HG03432 (cell line): ENCODE measurements around the gene TTC3.
"Not testable (repeated sequence)": the region's sequence is repeated elsewhere in the genome, so short reads cannot be mapped to it uniquely, and the experiment has no call there.

Source experiments
- ATAC-seq: cut with Tn5 transposase; IDR thresholded peaks from one replicate; pipeline ENCODE4 v1.9.1; 2021; ENCODE audit warnings: mild to moderate bottlenecking, moderate library complexity; ENCODE audit not compliant: unreplicated experiment

TTC3 gene

DNA sequence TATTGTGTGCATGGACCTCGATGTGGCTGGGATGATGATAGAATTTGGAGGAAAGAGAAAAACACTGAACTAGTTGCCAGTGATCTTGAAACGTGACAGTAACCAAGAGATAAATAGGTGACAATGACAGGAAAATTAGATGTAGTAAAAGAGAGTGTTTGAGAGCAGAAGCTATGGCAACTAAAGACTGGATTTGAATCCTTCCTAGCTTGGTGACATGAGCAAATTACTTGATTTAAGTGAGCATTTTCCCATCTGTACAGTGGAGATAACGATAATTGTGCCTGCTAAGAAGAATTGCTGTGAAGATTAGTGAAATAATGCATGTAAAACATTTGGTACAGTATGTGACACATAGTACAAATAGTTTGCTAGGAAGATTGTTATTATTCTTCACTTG, 12.7 kb downstream of the TTC3 start:
- no peak for ATAC-seq

DNA sequence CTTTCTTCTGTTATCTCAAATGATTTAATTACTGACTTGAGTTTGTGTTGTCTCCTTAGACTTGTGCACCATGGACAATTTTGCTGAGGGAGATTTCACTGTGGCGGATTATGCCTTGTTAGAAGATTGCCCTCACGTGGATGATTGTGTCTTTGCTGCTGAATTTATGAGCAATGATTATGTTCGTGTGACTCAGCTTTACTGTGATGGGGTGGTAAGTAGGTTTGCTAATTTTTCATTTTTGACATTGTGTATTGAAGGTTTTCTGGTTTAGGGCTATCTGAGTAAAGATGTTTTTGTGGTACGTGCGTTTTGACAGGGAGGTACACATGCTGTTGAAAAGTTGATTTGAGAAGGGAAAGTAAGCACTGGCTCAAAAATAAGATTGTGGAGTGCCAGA, 14.1 kb downstream of the TTC3 start:
- ATAC-seq = no peak

GRCh38 chr21:37088186-37088735, 15.2 kb downstream of the TTC3 start:
- no peak for ATAC-seq

DNA sequence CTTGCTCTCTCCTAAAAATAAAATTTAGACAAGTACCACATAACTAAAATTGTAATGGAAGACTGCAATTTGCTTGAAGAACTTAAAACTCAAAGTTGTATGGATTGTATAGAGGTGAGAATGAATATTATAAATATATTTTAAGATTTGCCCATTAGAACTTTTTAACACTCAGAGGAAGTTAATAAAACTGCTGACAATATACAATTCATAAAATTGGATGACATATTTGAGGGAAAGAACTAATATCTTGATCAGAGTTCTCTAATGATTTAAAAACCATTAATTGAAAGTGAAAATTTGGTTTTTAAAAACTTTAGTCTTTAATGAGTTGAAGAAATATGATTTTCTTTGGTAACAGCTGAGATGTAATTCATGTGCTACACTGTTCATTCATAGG, 20.9 kb downstream of the TTC3 start:
- ATAC-seq = no peak

DNA sequence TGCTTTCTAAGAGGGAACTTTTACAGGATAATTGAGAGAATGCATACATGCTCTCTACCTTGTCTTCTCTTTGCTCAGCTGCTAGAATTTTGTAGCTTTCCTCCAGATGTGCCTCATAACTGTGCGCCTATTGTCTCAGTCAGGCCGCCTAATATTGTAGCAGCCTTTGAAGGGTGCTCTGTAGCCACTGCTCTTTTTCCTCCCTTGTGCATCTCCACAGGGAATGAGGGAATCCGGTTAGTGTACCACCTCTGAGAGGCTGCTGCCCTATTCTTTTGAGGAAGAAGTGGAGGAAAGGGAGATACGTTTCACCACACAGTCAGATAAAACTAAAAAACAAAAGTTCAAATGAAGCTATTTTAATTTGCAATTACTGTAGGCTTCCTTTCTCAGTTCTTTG, 22.8 kb downstream of the TTC3 start:
- no peak for ATAC-seq

DNA sequence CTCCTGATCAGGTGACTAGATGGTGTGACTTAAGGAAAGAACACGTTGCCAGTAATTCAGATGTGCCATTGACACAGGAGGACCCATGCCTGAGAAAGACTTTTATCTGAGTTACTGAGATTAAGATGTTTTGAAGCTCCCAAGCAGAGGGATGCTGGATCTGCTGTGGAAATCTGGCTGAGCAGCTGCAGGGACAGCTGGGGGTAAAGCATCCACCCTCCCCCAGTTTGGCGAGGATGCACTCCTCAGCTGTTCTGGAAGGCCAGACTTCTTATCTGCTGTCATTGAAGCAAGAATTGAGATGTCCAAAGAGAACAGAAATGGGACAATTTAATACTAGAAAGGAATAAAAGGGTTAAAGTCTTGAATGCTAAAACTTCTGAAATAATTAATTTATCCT, 25.7 kb downstream of the TTC3 start:
- no peak for ATAC-seq

DNA sequence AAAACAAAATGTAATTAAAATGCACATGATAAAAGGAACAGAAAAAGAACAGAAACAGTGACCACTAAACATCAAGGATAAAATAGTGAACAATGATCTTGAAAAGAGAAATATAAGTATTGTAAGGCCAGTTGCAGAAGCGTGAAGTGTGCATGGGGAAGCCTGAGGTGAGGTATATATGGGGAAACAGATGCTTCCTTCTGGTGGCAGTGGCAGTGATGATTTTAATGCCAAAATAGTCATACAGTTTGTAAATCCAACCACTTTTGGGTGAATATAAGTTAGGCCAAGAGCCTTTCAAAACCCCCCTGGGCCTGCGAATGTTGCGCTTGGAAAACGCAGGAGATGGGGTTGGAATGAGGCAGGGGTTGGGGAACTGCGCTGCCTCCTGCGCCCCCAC, 27.3 kb downstream of the TTC3 start:
- no peak for ATAC-seq

- ATAC-seq = no peak
Measured at GRCh38 chr21:37101384-37101783, 28.3 kb downstream of the TTC3 start.

DNA sequence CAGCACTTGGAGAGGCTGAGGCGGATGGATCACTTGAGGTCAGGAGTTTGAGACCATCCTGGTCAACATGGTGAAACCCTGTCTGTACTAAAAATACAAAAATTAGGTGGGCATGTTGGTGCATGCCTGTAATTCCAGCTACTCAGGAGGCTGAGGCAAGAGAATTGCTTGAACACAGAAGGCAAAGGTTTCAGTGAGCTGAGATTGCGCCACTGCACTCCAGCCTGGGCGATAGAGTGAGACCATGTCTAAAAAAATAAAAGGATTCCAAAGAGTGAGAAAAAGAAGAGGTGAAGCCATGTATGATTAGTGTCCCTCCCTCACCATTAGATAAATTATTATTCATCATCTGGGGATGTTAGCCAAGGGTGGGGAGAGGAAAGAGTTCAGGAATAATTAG, 29.7 kb downstream of the TTC3 start:
- not testable (repeated sequence) for ATAC-seq

GRCh38 chr21:37106998-37107397, 33.9 kb downstream of the TTC3 start:
- ATAC-seq = no peak

- ATAC-seq = not testable (repeated sequence)
Measured at GRCh38 chr21:37111029-37111428, 38.0 kb downstream of the TTC3 start.

- not testable (repeated sequence) for ATAC-seq
Measured at GRCh38 chr21:37114301-37114700, 41.2 kb downstream of the TTC3 start.

DNA sequence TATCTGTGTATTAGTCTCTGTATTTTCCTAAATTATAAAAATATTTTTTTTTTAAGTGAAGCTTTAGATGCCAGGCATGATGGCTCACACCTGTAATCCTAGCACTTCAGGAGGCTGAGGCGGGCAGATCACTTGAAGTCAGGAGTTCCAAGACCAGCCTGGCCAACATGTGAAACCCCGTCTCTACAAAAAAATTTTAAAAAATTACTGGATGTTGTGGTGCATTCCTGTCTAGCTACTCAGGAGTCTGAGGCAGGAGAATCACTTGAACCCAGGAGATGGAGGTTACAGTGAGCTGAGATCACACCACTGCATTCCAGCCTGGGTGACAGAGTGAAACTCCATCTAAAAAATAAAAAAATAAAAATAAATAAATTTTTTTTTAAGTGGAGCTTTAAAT, 43.4 kb downstream of the TTC3 start:
- not testable (repeated sequence) for ATAC-seq

GRCh38 chr21:37117204-37117603, 44.1 kb downstream of the TTC3 start:
- ATAC-seq = no peak

- no peak for ATAC-seq
Measured at GRCh38 chr21:37118187-37118826, 45.3 kb downstream of the TTC3 start.

DNA sequence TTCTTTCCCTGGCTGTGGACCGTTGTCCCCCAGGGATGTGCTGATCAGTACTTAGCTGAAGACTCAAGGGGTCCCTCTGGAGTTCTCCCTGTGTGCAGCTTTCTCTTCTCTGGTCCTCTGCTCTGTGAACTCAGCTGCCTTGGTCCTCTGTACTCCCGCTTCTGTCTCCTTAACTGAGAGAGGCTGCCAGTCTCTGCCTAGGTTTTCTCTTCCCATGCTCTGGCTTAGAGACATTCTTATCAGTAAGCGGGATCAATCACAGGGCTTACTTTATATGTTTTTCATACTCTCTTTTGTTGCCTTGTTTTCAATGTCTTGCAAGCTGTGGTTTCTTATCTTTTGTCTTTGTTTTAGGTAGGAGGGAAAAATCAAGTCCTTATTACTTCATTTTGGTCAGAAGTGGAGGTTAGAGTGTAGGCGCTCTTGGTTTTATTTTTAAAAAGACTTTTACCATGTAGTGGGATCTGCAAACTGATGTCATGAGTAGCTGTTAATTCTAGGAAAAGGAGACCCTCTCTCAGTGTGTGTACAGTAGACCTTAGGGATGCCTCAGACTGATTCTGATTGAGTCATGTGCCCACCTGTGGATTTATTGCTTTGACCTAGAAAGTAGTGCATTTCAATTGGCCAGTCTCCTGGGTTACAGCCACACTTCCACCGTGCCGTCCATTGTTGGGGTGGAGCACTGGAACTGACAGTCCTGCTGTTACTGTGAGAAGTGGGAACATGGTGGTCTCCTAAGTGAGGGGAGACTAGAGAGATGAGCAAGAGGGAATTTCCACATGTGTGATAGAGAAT, 46.6 kb downstream of the TTC3 start:
- ATAC-seq = no peak

GRCh38 chr21:37128076-37128475, 55.0 kb downstream of the TTC3 start:
- no peak for ATAC-seq

DNA sequence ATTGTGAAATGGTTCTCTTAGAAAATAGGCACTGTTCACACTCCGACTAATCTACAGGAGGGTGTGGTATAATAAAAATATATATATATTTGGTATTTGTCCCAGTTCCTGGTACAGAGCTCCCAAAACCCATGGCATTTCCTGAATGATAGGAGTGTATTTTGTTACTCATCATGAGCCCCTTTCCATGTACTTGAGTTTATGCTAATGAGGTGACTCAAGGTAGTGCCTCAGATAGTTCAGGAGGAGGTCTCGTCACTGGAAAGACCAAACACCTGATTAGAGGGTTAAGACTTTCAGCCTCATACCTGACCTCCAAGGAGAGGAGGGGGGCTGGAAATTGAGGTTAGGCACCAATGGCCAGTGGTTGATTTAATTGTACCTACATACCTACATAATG, 57.9 kb downstream of the TTC3 start:
- ATAC-seq = no peak

DNA sequence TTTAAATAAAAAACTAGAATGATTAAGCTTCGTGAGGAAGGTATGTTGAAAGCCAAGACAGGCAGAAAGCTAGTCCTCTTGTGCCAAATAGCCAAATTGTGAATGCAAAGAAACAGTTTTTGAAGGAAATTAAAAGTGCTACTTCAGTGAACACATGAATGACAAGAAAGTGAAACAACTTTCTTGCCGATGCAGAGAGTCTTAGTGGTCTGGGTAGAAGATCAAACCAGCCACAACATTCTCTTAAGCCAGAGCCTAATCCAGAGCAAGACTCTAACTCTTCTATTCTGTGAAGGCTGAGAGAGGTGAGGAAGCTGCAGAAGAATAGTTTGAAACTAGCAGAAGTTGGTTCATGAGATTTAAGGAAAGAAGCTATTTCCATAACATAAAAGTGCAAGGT, 63.2 kb downstream of the TTC3 start:
- no peak for ATAC-seq

GRCh38 chr21:37136744-37137143, 63.7 kb downstream of the TTC3 start:
- ATAC-seq = no peak

DNA sequence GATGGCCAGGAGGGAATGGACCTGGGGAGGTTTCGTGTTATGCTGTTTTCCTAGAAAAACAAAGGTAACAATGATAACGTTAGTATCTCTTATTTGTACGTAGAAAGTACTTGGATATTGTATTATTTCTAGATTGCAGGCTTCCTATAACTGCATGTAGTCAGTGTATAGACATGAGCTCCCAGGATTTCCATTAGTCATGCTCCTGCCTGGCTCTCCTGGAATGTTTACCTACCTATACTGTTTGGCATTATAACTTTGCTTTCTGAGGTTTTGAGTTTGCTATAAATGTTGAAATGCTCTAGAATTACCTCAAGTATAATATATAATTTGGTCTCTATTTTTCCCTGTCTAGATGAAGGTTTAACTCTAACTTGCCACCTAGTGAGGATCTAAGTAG, 66.1 kb downstream of the TTC3 start:
- ATAC-seq = no peak

DNA sequence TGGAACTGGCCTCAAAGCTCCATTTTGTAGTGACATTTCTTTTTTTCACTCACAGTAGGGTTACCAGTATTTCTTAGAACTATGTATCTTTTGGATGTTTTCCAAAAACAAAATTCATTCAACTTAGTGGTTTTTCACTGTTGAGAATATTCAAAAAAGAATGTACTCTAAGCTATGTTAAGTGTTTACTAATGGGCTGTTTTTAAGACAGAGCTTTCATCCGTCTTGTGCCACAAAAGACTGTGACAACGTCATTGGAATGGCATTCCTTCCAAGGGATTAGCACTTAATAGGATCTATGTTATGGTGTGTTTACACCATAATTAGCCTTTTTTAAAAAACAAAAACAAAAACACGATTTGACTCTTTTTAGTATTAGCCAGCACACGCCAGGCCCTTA, 66.8 kb downstream of the TTC3 start:
- ATAC-seq = no peak
